WERI-Rb-1 (cell line): ENCODE data around the gene CHRNA4.
A peak's percentile ranks its signal among the peaks of the same experiment; 100 is the strongest.

Source experiments
- DNase-seq: peaks from one replicate; pipeline ENCODE4 v3.0.0-alpha.2; 2020
- H3K27ac ChIP-seq: fragments of 250-450 bp; sonication (Bioruptor Pico); 2 replicates; pipeline ENCODE4 v1.5.1; 2020; ENCODE audit warnings: mild to moderate bottlenecking, moderate library complexity
- H3K27me3 ChIP-seq: fragments of 250-450 bp; sonication (Bioruptor Pico); 2 replicates; pipeline ENCODE4 v1.5.1; 2021; ENCODE audit warnings: mild to moderate bottlenecking, low read depth, moderate library complexity; ENCODE audit not compliant: insufficient read depth, severe bottlenecking
- H3K36me3 ChIP-seq: fragments of 250-450 bp; sonication (Bioruptor Pico); 2 replicates; pipeline ENCODE4 v1.5.1; 2020; ENCODE audit warnings: mild to moderate bottlenecking, moderate library complexity
- H3K4me3 ChIP-seq: 2 replicates; pipeline ENCODE4 v1.5.1; 2011; ENCODE audit warnings: low read depth, mild to moderate bottlenecking, control low read depth, low read length
- H3K9me3 ChIP-seq: fragments of 250-450 bp; sonication (Bioruptor Pico); 2 replicates; pipeline ENCODE4 v1.5.1; 2021; ENCODE audit warnings: mild to moderate bottlenecking, moderate library complexity; ENCODE audit not compliant: severe bottlenecking
- TF ChIP-seq, protein P1 (sequence below): IDR thresholded peaks from 2 replicates; pipeline ENCODE4 v1.5.1; 2011; ENCODE audit warnings: low read depth, mild to moderate bottlenecking, control low read depth, inconsistent platforms, low read length

Gene CHRNA4

DNA sequence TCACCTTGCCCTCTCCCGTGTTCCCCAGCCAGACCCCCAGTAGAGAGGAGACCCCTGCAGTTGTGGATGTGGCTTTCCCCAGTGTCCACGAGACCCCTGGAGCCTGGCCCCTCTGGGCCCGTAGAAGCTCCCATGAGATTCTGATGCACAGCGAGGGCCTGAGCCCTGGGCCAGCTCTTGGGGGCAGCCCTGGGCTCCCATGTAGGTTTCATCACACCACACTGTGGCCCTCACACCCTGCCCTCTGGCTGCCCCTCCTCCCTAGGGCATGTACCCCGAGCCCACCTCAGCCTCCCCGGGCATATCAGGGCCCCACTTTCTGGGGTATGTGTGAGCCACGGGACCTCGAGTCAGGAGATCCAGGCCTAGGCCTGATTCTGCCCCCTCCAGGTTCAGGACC lies 7.0 kb upstream of the CHRNA4 start:
- DNase-seq, result no peak
- Histone ChIP-seq H3K27me3 (no peaks in the 10 kb centered on the region), H3K4me3 (no peak overlapping the region), H3K27ac (no peak overlapping the region), H3K9me3 (no peaks in the 10 kb centered on the region), H3K36me3 (no peaks in the 10 kb centered on the region)
- TF ChIP-seq, protein P1, sequence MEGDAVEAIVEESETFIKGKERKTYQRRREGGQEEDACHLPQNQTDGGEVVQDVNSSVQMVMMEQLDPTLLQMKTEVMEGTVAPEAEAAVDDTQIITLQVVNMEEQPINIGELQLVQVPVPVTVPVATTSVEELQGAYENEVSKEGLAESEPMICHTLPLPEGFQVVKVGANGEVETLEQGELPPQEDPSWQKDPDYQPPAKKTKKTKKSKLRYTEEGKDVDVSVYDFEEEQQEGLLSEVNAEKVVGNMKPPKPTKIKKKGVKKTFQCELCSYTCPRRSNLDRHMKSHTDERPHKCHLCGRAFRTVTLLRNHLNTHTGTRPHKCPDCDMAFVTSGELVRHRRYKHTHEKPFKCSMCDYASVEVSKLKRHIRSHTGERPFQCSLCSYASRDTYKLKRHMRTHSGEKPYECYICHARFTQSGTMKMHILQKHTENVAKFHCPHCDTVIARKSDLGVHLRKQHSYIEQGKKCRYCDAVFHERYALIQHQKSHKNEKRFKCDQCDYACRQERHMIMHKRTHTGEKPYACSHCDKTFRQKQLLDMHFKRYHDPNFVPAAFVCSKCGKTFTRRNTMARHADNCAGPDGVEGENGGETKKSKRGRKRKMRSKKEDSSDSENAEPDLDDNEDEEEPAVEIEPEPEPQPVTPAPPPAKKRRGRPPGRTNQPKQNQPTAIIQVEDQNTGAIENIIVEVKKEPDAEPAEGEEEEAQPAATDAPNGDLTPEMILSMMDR, result no peak

DNA sequence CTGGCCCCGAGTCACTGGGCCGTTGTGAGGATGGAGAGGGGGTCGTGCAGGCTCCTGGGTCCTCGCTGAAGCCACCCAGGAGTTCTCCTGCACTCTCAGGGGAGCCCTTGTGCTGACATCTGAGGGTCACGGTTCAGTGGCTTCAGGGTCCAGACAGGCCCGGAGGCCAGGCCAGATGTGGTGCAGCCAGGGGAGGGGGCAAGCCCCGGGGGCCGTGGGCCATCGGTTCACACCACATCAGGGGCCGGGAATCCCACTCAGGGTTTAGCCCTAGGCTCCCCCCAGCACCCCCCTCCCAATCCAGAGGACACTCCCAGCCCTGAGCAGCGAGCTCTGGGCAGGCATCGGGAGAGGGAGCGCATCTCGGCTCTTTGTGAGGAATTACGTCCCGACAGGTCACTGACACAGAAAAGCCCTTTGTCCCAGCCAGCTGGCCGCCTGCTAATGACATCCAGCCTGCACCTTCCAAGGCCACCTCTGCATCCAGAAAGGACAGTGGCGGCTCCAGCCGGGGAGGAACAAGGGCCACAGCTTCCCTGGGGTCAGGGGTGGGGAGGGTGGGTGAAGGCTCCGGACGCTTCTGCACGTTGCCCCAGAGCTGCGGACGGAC lies 6.4 kb upstream of the CHRNA4 start:
- Histone ChIP-seq H3K27ac (no peak overlapping the region), H3K36me3 (no peaks in the 10 kb centered on the region), H3K9me3 (no peaks in the 10 kb centered on the region), H3K4me3 (no peak overlapping the region), H3K27me3 (no peaks in the 10 kb centered on the region)
- TF ChIP-seq, protein P1, result no peak
- no peak for DNase-seq

DNA sequence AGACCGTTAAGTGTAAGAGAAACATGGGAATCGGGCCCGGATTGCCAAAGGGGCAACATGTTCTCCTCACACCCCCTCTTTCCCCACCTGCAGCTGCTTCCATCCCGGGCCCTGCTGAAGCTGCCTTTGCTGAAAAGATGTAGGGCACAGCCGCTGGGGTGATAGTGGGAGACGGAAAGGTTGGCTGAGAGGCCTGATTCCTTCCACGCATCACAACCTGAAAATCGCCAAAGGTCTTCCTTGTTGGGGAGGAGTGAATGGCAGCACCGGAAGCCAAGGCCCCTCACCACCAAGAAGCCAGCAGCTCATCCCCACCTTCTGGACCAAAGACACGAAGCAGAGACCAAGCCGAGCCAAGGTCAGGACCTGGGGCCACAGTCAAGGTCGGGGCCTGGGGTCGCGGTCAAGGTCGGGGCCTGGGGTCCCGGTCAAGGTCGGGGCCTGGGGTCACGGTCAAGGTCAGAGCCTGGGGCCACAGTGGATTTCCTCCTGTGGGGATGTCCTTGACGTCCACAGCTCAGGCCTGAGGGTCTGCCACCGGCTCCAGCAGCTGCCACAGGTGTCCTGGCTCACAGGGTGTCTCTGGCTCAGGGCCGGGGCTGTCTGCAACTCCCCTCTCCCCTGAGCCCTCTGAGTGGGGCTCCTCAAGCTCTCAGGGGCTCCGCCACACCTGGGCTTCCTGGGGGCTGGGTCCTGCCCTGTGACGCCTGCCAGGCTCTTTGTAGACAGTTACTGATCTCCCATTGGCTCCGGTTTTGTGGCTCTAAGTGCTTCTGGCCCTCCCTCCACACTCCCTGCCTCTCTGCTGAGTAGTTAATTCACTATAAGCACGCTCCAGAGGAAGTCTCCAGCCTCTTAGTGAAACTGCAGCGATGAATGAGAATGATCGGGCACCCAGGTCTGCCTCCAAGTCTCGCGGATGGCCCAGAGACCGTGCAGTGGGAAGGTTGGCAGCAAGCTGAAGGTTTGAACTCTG lies 5.5 kb upstream of the CHRNA4 start:
- Histone ChIP-seq H3K27ac (peak overlapping the region; percentile 29; the same call in 1 of the 2 replicates), H3K9me3 (no peaks in the 10 kb centered on the region), H3K4me3 (no peak overlapping the region), H3K36me3 (no peaks in the 10 kb centered on the region), H3K27me3 (no peaks in the 10 kb centered on the region)
- TF ChIP-seq, protein P1, result no peak
- DNase-seq, result peak; percentile 37

DNA sequence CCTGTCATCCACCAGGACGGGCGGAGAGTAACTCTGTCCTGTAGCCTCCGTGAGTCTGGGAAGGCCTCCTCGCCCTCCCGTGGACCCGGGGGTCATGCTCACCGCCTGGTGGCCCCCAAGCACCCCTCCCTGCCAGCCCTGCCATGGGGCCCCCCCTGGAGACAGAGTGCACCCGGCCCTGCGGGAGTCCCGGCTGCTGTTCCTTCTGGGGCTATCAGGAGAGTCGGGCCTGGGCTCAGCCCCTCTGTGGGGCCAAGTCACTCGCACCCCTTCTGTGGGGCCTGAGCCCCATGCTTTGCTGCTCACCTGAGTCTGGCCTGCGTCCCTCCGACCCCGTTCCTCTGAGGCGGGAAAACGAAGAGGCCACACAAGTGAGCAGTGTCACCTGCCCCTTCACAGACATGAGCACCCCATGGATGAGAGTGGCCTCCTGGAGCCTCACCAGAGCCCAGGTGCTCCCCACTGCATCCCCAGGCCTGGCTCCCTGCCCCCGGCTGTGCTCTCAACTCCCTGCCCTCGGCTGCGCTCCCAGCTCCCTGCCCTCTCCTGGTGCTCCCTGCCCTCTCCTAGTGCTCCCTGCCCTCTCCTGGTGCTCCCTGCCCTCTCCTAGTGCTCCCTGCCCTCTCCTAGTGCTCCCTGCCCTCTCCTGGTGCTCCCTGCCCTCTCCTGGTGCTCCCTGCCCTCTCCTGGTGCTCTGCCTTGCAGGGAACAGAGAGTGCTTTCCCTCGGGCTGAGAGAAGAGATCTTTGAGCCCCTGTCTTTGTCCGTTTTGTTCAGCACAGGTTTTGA lies 4.6 kb upstream of the CHRNA4 start:
- TF ChIP-seq, protein P1, result no peak
- H3K9me3 ChIP-seq, result no peaks in the 10 kb centered on the region
- no peaks in the 10 kb centered on the region for H3K27me3 ChIP-seq
- no peak for DNase-seq
- H3K36me3 ChIP-seq, result no peaks in the 10 kb centered on the region
- no peak overlapping the region for H3K4me3 ChIP-seq
- no peak overlapping the region for H3K27ac ChIP-seq

DNA sequence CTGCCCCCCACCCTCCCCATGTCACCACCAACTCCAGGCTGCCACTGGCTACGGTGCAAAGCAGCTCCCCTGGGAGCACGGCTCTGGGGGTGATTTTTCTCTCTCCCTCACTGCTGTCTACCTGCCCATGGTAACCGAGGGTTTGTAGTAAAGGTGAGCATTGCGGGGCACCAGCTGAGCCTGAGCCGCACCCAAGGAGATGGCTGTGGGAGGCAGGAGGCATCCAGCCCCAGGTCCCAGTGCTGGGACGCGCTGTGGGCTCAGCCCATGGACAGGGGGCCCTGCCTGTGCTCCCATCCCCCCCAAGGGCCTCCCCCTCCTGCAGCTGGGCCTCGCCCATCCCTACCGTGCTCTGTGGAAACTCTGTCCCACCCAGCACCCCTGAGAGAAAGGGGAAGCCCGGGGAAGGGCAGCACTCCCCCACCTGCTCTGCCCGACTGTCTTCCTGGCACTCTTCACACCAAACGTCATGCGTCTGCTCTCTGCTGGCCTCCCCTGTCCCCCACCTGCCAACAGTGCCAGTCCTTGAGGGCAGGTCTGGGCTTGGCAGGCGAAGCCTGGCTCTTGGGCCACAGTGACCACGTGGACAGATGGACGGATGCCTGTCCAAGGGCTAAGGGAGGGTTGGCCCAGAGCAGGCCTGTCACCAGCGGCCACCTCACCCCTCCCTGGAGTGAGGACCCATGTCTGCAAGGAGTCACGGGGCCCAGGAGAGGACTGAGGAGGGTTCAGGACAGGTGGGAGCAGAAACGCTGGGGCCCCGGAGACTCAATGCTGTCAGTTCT lies 3.8 kb upstream of the CHRNA4 start:
- no peak overlapping the region for H3K4me3 ChIP-seq
- no peaks in the 10 kb centered on the region for H3K27me3 ChIP-seq
- no peak for DNase-seq
- TF ChIP-seq, protein P1, result no peak
- H3K27ac ChIP-seq, result no peak overlapping the region
- no peaks in the 10 kb centered on the region for H3K36me3 ChIP-seq
- H3K9me3 ChIP-seq, result no peaks in the 10 kb centered on the region
